ENCODE results near the gene SQSTM1. TPM values are rescaled to one million over a fixed set of nuclear protein-coding genes. Genes with fewer than 3 reads are reported as not detected.

Gene SQSTM1
- total and polyA plus RNA-seq, 2 of the 8 experiments (the other 6 are each of a cell fraction or from before 2014, with no cell fraction given), result 78.6 to 110 TPM

DNA sequence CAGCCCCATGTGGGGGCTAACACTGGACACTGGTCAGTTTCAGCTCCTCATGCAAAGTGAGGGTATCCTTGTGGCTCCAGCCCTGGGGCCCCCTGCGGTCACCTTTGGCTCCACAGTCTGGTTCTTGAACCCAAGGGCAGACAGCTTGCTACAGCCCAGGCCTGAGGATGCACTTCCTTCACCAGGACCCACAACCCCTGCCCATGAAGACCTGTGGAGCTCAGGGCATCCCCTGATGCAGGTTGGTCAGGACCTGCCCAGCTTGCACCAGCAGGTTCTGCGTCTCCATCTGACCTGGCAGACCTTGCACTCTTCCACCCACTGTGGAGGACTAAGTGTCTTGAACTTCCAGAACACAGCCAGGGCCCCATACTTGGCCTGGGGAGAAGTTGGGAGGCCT lies 41.6 kb downstream of the SQSTM1 start:
- H3K18ac ChIP-seq (ENCODE audit: extremely low read depth, low read length), result no peak overlapping the region
- no peak overlapping the region for H3K4me2 ChIP-seq (ENCODE audit: insufficient read depth in 1 of 2, low read depth in 2 of 2, low read length in 2 of 2)
- H2AK5ac ChIP-seq (ENCODE audit: low read depth, low read length), result no peak overlapping the region
- no peaks in the 10 kb centered on the region for H3K4me1 ChIP-seq (replicated peaks in 1 of 4; ENCODE audit: control insufficient read depth in 3 of 4, insufficient read depth in 4 of 4, low read length in 3 of 4)
- H2BK5ac ChIP-seq (ENCODE audit: low read depth, low read length), result no peak overlapping the region
- DNase-seq (ENCODE audit: low read depth in 1 of 2, low spot score in 2 of 2) (no peak), FAIRE-seq (no peak)
- ChIA-PET CTCF (ENCODE audit: partially characterized antibody) (interaction anchor here (0.5 to 2.2 kb wide), 7 partner anchors 8 to 190 kb away, joined by 3 to 15 read pairs (median 3); no protein-coding TSS in a partner anchor), POLR2A (ENCODE audit: partially characterized antibody) (interaction anchor here (2.1 kb wide), 1 partner anchor 9 kb away, joined by 8 read pairs; no protein-coding TSS in a partner anchor)
- H4K91ac ChIP-seq (replicated peaks; ENCODE audit: insufficient read length, low read length), result no peak overlapping the region
- no peak overlapping the region for H2BK20ac ChIP-seq (ENCODE audit: low read length)
- H3K23ac ChIP-seq (ENCODE audit: insufficient read length), result no peak overlapping the region
- H3K4me3 ChIP-seq (ENCODE audit: extremely low read depth in 1 of 4, insufficient read depth in 2 of 4, low read depth in 3 of 4, low read length in 4 of 4), result no peak overlapping the region
- H3K27ac ChIP-seq (ENCODE audit: low read depth, low read length), result no peak overlapping the region
- no peak overlapping the region for H4K5ac ChIP-seq (ENCODE audit: insufficient read length, low read depth, low read length)
- TF ChIP-seq JUND (IDR thresholded peaks at IDR 0.05; ENCODE audit: low read length) (no peak), FOSL1 (IDR thresholded peaks at IDR 0.05; ENCODE audit: insufficient read depth, low read depth, low read length) (no peak), BCL11A (IDR thresholded peaks at IDR 0.05; ENCODE audit: low read depth in 2 of 2, low read length in 2 of 2) (no peak), EGR1 (IDR thresholded peaks at IDR 0.05; ENCODE audit: borderline replicate concordance, low read depth, low read length) (no peak), SP1 (IDR thresholded peaks at IDR 0.05; ENCODE audit: low read depth, low read length) (no peak)
- TF ChIP-seq, protein P1, sequence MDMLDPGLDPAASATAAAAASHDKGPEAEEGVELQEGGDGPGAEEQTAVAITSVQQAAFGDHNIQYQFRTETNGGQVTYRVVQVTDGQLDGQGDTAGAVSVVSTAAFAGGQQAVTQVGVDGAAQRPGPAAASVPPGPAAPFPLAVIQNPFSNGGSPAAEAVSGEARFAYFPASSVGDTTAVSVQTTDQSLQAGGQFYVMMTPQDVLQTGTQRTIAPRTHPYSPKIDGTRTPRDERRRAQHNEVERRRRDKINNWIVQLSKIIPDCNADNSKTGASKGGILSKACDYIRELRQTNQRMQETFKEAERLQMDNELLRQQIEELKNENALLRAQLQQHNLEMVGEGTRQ (IDR thresholded peaks at IDR 0.05; ENCODE audit: low read length), result no peak
- H3K79me2 ChIP-seq (ENCODE audit: control insufficient read depth in 1 of 2, insufficient read depth in 2 of 2, low read length in 2 of 2), result no peaks in the 10 kb centered on the region
- no peaks in the 10 kb centered on the region for H3K79me1 ChIP-seq (ENCODE audit: low read depth, low read length)
- peaks cover 0 to 2% (median 0%) of the 10 kb centered on the region in 4 experiments; a peak in 1 of 7 replicates for H3K27me3 ChIP-seq (replicated peaks in 1 of 4; ENCODE audit: control insufficient read depth in 3 of 4, extremely low read depth in 1 of 4, insufficient read depth in 3 of 4, low read length in 3 of 4)
- H2BK15ac ChIP-seq (ENCODE audit: low read length), result no peak overlapping the region
- H3K9me3 ChIP-seq (ENCODE audit: insufficient read depth in 2 of 2, low read depth in 1 of 2, low read length in 1 of 2), result peaks cover 4 to 8% of the 10 kb centered on the region in 2 experiments; a peak in 1 of 4 replicates
- peaks cover 0 to 2% of the 10 kb centered on the region in 2 experiments for H4K20me1 ChIP-seq (replicated peaks in 1 of 2; ENCODE audit: control insufficient read depth in 1 of 2, insufficient read depth in 2 of 2, low read length in 2 of 2)
- H3K4ac ChIP-seq (replicated peaks; ENCODE audit: insufficient read length, low read depth, low read length), result no peak overlapping the region
- H2AFZ ChIP-seq (ENCODE audit: low read length), result no peak overlapping the region
- peaks cover 0 to 28% (median 13%) of the 10 kb centered on the region in 4 experiments; a peak in 6 of 8 replicates for H3K36me3 ChIP-seq (ENCODE audit: control insufficient read depth in 2 of 4, insufficient read depth in 4 of 4, low read length in 3 of 4)
- H2BK120ac ChIP-seq (replicated peaks; ENCODE audit: low read depth, low read length), result no peak overlapping the region
- no peak overlapping the region for H3K56ac ChIP-seq (replicated peaks; ENCODE audit: insufficient read length, low read depth, low read length)
- H2BK12ac ChIP-seq (ENCODE audit: low read depth, low read length), result no peak overlapping the region
- no peak overlapping the region for H4K8ac ChIP-seq (ENCODE audit: extremely low read depth, insufficient read depth, low read length)
- peaks cover 13% of the 10 kb centered on the region for H3K23me2 ChIP-seq (ENCODE audit: low read depth, low read length)
- no peak overlapping the region for H3K9ac ChIP-seq (replicated peaks in 1 of 4; ENCODE audit: extremely low read depth in 1 of 4, low read depth in 3 of 4, low read length in 3 of 4)
- WGBS, 2 experiments (ENCODE audit: extremely low coverage in 1 of 2, insufficient coverage in 1 of 2, insufficient read length in 1 of 2, insufficient replicate concordance in 2 of 2, low coverage in 1 of 2, low lambda C conversion rate in 2 of 2, missing lambda C conversion rate in 1 of 2), result 93% methylated on average over 2 of the region's 2 CpGs; no CpG with 5 or more reads in 1 of the 2 experiments
- no peak overlapping the region for H3K14ac ChIP-seq (ENCODE audit: insufficient read length)

Measured in H1 (cell line).